Ovary (tissue), 3 donors: Measurements from ENCODE around the gene VPS8.

ENCODE experiments used
- EP300 ChIP-seq: sonication (generic); formaldehyde crosslinking; IDR thresholded peaks from one replicate; pipeline ENCODE4 v1.6.1; 2017; ENCODE audit warnings: antibody characterized with exemption
- POLR2A ChIP-seq: fragments of 450-650 bp; IDR thresholded peaks from one replicate; pipeline ENCODE4 v1.6.1; 2017; ENCODE audit warnings: antibody characterized with exemption, mild to moderate bottlenecking, moderate library complexity
- TF ChIP-seq, protein P1 (sequence below), 3 donors: fragments of 450-650 bp in 2 of 3; fragments of 200-600 bp in 1 of 3; IDR thresholded peaks; one replicate each; pipeline versions ENCODE4 v1.5.1 to v1.8.0; 2016 to 2022; ENCODE audit warnings: antibody characterized with exemption in 3 of 3, mild to moderate bottlenecking in 1 of 3
- donor health status: DM: no; HTN: no; CAD: no.

DNA sequence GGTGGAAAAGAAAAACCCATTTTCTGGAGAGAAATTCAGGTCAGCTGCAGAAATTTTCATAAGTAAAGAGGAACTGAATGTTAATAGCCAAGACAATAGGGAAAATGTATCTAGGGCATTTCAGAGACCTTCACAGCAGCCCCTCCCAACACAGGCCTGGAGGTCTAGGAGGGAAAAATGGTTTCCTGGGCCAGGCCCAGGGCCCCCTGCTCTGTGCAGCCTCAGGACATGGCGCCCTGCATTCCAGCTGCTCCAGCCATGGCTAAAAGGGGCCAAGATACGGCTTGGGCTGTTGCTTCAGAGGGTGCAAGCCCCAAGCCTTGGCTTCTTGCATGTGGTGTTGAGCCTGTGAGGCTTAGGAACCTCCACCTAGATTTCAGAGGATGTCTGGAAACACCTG lies 248.7 kb downstream of the VPS8 start:
- TF ChIP-seq POLR2A = no peak
- TF ChIP-seq EP300 = no peak
- TF ChIP-seq, protein P1, sequence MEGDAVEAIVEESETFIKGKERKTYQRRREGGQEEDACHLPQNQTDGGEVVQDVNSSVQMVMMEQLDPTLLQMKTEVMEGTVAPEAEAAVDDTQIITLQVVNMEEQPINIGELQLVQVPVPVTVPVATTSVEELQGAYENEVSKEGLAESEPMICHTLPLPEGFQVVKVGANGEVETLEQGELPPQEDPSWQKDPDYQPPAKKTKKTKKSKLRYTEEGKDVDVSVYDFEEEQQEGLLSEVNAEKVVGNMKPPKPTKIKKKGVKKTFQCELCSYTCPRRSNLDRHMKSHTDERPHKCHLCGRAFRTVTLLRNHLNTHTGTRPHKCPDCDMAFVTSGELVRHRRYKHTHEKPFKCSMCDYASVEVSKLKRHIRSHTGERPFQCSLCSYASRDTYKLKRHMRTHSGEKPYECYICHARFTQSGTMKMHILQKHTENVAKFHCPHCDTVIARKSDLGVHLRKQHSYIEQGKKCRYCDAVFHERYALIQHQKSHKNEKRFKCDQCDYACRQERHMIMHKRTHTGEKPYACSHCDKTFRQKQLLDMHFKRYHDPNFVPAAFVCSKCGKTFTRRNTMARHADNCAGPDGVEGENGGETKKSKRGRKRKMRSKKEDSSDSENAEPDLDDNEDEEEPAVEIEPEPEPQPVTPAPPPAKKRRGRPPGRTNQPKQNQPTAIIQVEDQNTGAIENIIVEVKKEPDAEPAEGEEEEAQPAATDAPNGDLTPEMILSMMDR (IDR thresholded peaks at IDR 0.05) = no peak
